PC-9 (cell line): ENCODE results near the gene ABCD3. TPM values are rescaled to one million over a fixed set of nuclear protein-coding genes. Genes with fewer than 3 reads are reported as not detected.
"Not testable (repeated sequence)": the region's sequence is repeated elsewhere in the genome, so short reads cannot be mapped to it uniquely, and the experiment has no call there.

ENCODE experiments used
- BruUV-seq: library from RNA; stranded (reverse); fragments of 400-500 nt; replicated peaks from 2 replicates; lab custom pipeline; 2021; lab: Mats Ljungman, UMichigan
- CTCF ChIA-PET: fragments of 300-600 bp; sonication (Branson Sonifier 250); formaldehyde crosslinking; loops from one replicate; lab custom pipeline; 2022; ENCODE audit warnings: antibody characterized with exemption; lab: Charles Lee
- POLR2A ChIA-PET: fragments of 300-600 bp; sonication (Branson Sonifier 250); formaldehyde crosslinking; loops from one replicate; lab custom pipeline; 2022; ENCODE audit warnings: antibody characterized with exemption; ENCODE audit not compliant: unreplicated experiment; lab: Charles Lee
- DNase-seq, 2 experiments: peaks; one replicate each; pipeline versions ENCODE4 v3.0.0 to v3.0.0-alpha.2; 2015 to 2022; ENCODE audit warnings: mixed read lengths in 1 of 2
- H2AFZ ChIP-seq: fragments of 200-600 bp; sonication (generic); 2 replicates; pipeline ENCODE4 v1.8.1; 2017; ENCODE audit warnings: antibody characterized with exemption
- H3F3A ChIP-seq: fragments of 200-600 bp; sonication (generic); 2 replicates; pipeline ENCODE4 v1.8.1; 2017; ENCODE audit warnings: antibody characterized with exemption, mild to moderate bottlenecking, low read depth; ENCODE audit not compliant: insufficient read depth
- H3K27ac ChIP-seq: fragments of 200-600 bp; sonication (generic); 2 replicates; pipeline ENCODE4 v1.6.1; 2016; ENCODE audit warnings: mixed run types
- H3K27me3 ChIP-seq: fragments of 200-600 bp; sonication (generic); 2 replicates; pipeline ENCODE4 v1.6.1; 2016; ENCODE audit warnings: low read depth, mixed run types; ENCODE audit not compliant: insufficient read depth
- H3K36me3 ChIP-seq: fragments of 200-600 bp; sonication (generic); 2 replicates; pipeline ENCODE4 v1.6.1; 2016; ENCODE audit warnings: low read depth, mixed run types
- H3K4me1 ChIP-seq: fragments of 200-600 bp; sonication (generic); replicated peaks from 2 replicates; pipeline ENCODE4 v1.6.1; 2016; ENCODE audit warnings: mixed run types; ENCODE audit not compliant: insufficient read depth
- H3K4me2 ChIP-seq: fragments of 200-600 bp; sonication (generic); 2 replicates; pipeline ENCODE4 v1.6.1; 2017; ENCODE audit warnings: mixed run types
- H3K4me3 ChIP-seq: fragments of 200-600 bp; sonication (generic); 2 replicates; pipeline ENCODE4 v1.6.1; 2016; ENCODE audit warnings: mixed run types
- H3K79me2 ChIP-seq: fragments of 200-600 bp; sonication (generic); 2 replicates; pipeline ENCODE4 v1.6.1; 2017; ENCODE audit warnings: low read depth, mixed run types
- H3K9me2 ChIP-seq: fragments of 200-600 bp; sonication (generic); 2 replicates; pipeline ENCODE4 v1.8.1; 2017; ENCODE audit warnings: mild to moderate bottlenecking; ENCODE audit not compliant: insufficient read depth
- H3K9me3 ChIP-seq: fragments of 200-600 bp; sonication (generic); 2 replicates; pipeline ENCODE4 v1.8.1; 2016; ENCODE audit warnings: low read depth; ENCODE audit not compliant: insufficient read depth
- H4K20me1 ChIP-seq: fragments of 200-600 bp; sonication (generic); 2 replicates; pipeline ENCODE4 v1.8.1; 2017; ENCODE audit not compliant: insufficient read depth
- EZH2 ChIP-seq: fragments of 200-600 bp; sonication (generic); IDR thresholded peaks from 2 replicates; pipeline ENCODE4 v1.8.0; 2017; ENCODE audit warnings: antibody characterized with exemption, low read depth
- intact Hi-C: fragments of 100-400 bp; cut with micrococcal nuclease; formaldehyde crosslinking; loops from one replicate; pipeline ENCODE4 v1.10.0; 2022; ENCODE audit not compliant: unreplicated experiment
- total RNA-seq: library from RNA; stranded (reverse); gene quantifications from 2 replicates; pipeline ENCODE4 v1.2.3, GENCODE V29; 2021
- TF ChIP-seq, protein P1 (sequence below): fragments of 200-600 bp; sonication (generic); conservative IDR thresholded peaks from 2 replicates; pipeline ENCODE4 v1.6.1; 2017; ENCODE audit warnings: mixed run types, antibody characterized with exemption, mild to moderate bottlenecking, moderate library complexity

Gene ABCD3
- total RNA-seq, 1 experiment from 2014 or later, result 51.6 TPM

DNA sequence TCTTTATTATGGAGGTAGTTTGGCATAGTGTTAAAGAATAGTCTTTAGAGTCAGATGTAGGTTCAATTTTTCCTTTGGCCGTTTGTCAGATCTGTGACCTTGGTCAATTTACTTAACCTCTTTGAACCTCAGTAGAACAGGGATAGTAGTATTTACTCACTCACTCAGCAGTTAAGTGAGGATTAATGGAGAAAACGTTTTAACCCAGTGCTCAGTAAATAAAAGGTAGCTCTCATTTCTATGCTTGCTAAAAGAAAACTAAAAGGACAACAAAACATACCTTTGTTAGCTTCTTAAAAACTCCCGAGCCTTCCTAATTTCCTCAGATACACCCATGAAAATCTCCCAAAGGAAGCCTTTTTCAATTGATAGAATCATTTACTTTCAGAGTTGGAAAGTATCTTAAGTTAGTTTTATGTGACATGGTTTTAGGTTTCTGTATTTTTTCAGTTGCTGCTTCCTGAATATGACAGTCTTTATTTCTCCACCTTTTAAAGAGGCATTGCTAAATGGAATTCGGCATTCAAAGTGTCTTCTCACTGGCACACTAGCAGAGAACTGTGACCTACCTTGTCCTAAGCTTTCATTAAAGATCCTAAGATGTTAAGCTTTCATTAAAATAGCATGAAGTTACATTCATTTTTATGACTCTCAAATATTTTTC, 7.8 kb downstream of the ABCD3 start:
- H3K79me2 ChIP-seq, result peaks cover 100% of the 10 kb centered on the region
- no peaks in the 10 kb centered on the region for H3K9me2 ChIP-seq
- H3K9me3 ChIP-seq, result 0 out of 2 replicates have a peak, but pooled peaks cover 4% of the 10 kb centered on the region
- ChIA-PET CTCF (no interaction called here), POLR2A (interaction anchor here (0.6 kb wide), 1 partner anchor 208 kb away, joined by 3 read pairs; no protein-coding TSS in a partner anchor)
- H4K20me1 ChIP-seq, result peaks cover 12% of the 10 kb centered on the region
- H3K4me1 ChIP-seq, result peaks cover 34% of the 10 kb centered on the region
- peak overlapping the region; percentile 34 for H3K27ac ChIP-seq
- 0 out of 2 replicates have a peak, but pooled peaks cover 5% of the 10 kb centered on the region for H3K36me3 ChIP-seq
- DNase-seq, result no peak
- H3K4me2 ChIP-seq, result peak overlapping the region; percentile 35; the same call in 1 of the 2 replicates
- H3K4me3 ChIP-seq, result 0 out of 2 replicates have a peak overlapping the region, but pooled peaks have one; percentile 1
- intact Hi-C loops, result no loop called here
- H3F3A ChIP-seq, result peaks cover 8% of the 10 kb centered on the region; the same call in 1 of the 2 replicates
- H3K27me3 ChIP-seq, result no peaks in the 10 kb centered on the region
- BruUV-seq, result no TSS peak
- TF ChIP-seq, protein P1, sequence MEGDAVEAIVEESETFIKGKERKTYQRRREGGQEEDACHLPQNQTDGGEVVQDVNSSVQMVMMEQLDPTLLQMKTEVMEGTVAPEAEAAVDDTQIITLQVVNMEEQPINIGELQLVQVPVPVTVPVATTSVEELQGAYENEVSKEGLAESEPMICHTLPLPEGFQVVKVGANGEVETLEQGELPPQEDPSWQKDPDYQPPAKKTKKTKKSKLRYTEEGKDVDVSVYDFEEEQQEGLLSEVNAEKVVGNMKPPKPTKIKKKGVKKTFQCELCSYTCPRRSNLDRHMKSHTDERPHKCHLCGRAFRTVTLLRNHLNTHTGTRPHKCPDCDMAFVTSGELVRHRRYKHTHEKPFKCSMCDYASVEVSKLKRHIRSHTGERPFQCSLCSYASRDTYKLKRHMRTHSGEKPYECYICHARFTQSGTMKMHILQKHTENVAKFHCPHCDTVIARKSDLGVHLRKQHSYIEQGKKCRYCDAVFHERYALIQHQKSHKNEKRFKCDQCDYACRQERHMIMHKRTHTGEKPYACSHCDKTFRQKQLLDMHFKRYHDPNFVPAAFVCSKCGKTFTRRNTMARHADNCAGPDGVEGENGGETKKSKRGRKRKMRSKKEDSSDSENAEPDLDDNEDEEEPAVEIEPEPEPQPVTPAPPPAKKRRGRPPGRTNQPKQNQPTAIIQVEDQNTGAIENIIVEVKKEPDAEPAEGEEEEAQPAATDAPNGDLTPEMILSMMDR, result no peak
- TF ChIP-seq EZH2, result no peak
- no peak overlapping the region for H2AFZ ChIP-seq

GRCh38 chr1:94426485-94426870, 8.3 kb downstream of the ABCD3 start:
- intact Hi-C loops, H3K9me3 ChIP-seq, H3K4me3 ChIP-seq, H3K27ac ChIP-seq, H3K36me3 ChIP-seq, H3K4me2 ChIP-seq, H3K27me3 ChIP-seq, BruUV-seq, CTCF ChIA-PET, H2AFZ ChIP-seq, DNase-seq, H3F3A ChIP-seq, H3K9me2 ChIP-seq: not testable (repeated sequence)
- POLR2A ChIA-PET, result interaction anchor here (0.6 kb wide), 1 partner anchor 209 kb away, joined by 3 read pairs; no protein-coding TSS in a partner anchor
- Histone ChIP-seq H3K79me2 (peaks cover 100% of the 10 kb centered on the region), H4K20me1 (peaks cover 12% of the 10 kb centered on the region), H3K4me1 (peaks cover 28% of the 10 kb centered on the region)

DNA sequence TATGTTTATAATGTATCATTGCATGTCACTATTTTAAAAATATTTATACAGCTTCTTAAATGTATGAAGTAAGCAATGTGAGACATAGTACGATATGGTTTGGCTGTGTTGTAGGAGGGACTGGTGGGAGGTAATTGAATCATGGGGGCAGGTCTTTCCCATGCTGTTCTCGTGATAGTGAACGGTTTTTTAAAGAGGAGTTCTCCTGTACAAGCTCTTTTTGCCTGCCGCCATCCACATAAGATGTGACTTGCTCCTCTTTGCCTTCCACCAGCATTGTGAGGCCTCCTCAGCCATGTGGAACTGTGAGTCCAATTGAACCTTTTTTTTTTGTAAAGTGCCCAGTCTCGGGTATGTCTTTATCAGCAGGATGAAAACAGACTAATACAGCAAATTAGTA, 10.3 kb downstream of the ABCD3 start:
- H3K4me3 ChIP-seq, result no peak overlapping the region
- POLR2A ChIA-PET, result no interaction called here
- no peak for TF ChIP-seq EZH2
- TF ChIP-seq, protein P1, result no peak

DNA sequence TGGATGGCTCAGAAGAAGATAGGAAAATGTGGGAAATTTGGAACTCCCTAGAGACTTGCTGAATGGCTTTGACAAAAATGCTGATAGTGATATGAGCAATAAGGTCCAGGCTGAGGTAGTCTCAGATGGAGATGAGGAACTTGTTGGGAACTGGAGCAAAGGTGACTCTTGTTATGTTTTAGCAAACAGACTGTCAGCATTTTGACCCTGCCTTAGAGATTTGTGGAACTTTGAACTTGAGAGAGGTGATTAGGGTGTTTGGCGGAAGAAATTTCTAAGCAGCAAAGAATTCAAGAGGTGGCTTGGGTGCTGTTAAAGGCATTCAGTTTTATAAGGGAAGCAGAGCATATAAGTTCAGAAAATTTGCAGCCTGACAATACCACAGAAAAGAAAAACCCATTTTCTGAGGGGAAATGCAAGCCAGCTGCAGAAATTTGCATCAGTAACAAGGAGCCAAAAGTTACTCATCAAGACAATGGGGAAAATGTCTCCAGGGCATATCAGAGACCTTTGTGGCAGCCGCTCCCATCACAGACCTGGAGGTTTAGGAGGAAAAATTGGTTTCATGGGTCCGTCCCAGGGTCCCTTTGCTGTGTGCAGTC, 10.8 kb downstream of the ABCD3 start:
- POLR2A ChIA-PET, H3K9me3 ChIP-seq, H3K36me3 ChIP-seq, BruUV-seq, H3K4me2 ChIP-seq, H3F3A ChIP-seq, CTCF ChIA-PET, H2AFZ ChIP-seq, DNase-seq, intact Hi-C loops, H3K27ac ChIP-seq, H3K27me3 ChIP-seq, H3K9me2 ChIP-seq, H3K4me3 ChIP-seq: not testable (repeated sequence)
- Histone ChIP-seq H3K4me1 (peaks cover 15% of the 10 kb centered on the region), H3K79me2 (peaks cover 100% of the 10 kb centered on the region), H4K20me1 (peaks cover 12% of the 10 kb centered on the region)

More for the DNA sequence above, 10.3 kb downstream of the ABCD3 start:
- peaks cover 15% of the 10 kb centered on the region for H3K4me1 ChIP-seq
- H3K36me3 ChIP-seq, result peaks cover 9% of the 10 kb centered on the region; the same call in 1 of the 2 replicates
- no TSS peak for BruUV-seq
- H3K79me2 ChIP-seq, result peaks cover 100% of the 10 kb centered on the region
- peaks cover 12% of the 10 kb centered on the region for H4K20me1 ChIP-seq
- H3K9me2 ChIP-seq, result no peaks in the 10 kb centered on the region
- intact Hi-C loops, result no loop called here
- H2AFZ ChIP-seq, result no peak overlapping the region
- peaks cover 5% of the 10 kb centered on the region; the same call in 1 of the 2 replicates for H3F3A ChIP-seq
- H3K9me3 ChIP-seq, result 0 out of 2 replicates have a peak, but pooled peaks cover 4% of the 10 kb centered on the region
- DNase-seq, result no peak
- H3K4me2 ChIP-seq, result no peak overlapping the region
- CTCF ChIA-PET, result no interaction called here
- H3K27me3 ChIP-seq, result no peaks in the 10 kb centered on the region
- H3K27ac ChIP-seq, result no peak overlapping the region

DNA sequence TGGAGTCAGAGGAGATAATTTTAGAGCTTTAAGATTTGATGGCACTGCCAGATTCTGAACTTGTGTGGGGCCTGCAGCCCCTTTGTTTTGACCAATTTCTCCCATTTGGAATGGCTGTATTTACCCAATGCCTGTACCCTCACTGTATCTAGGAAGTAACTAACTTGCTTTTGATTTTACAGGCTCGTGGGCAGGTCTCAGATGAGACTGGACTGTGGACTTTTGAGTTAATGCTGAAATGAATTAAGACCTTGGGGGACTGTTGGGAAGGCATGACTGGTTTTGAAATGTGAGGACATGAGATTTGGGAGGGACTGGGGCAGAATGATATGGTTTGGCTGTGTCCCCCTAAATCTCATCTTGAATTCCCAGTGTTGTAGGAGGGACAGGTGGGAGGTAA, 11.9 kb downstream of the ABCD3 start:
- H3K4me2 ChIP-seq, H3F3A ChIP-seq, H3K27ac ChIP-seq, H3K4me3 ChIP-seq, POLR2A ChIA-PET, CTCF ChIA-PET, H3K36me3 ChIP-seq, H3K9me3 ChIP-seq, H3K9me2 ChIP-seq, intact Hi-C loops, BruUV-seq, DNase-seq, H3K27me3 ChIP-seq, H2AFZ ChIP-seq, H4K20me1 ChIP-seq: not testable (repeated sequence)
- Histone ChIP-seq H3K4me1 (peaks cover 12% of the 10 kb centered on the region), H3K79me2 (peaks cover 100% of the 10 kb centered on the region)
